HEK293 (cell line): ENCODE measurements around the gene SAMD9.

Experiments
- GLI4 ChIP-seq: fragments of 450-650 bp; formaldehyde crosslinking; IDR thresholded peaks from 2 replicates; pipeline ENCODE4 v1.5.1; 2016; ENCODE audit warnings: missing biosample characterization, missing genetic modification characterization
- SALL2 ChIP-seq: fragments of 450-650 bp; formaldehyde crosslinking; IDR thresholded peaks from 2 replicates; pipeline ENCODE4 v1.5.0; 2017; ENCODE audit warnings: missing biosample characterization, mild to moderate bottlenecking, missing genetic modification characterization, borderline replicate concordance
- SCRT1 ChIP-seq: fragments of 450-650 bp; formaldehyde crosslinking; IDR thresholded peaks from 2 replicates; pipeline ENCODE4 v1.5.1; 2016; ENCODE audit warnings: missing biosample characterization, missing genetic modification characterization, borderline replicate concordance
- TRIM28 ChIP-seq: IDR thresholded peaks from 2 replicates; pipeline ENCODE4 v1.6.1; 2011; ENCODE audit warnings: low read length, control low read depth, borderline replicate concordance
- ZFP41 ChIP-seq: fragments of 450-650 bp; formaldehyde crosslinking; IDR thresholded peaks from 2 replicates; pipeline ENCODE4 v1.5.1; 2016; ENCODE audit warnings: missing biosample characterization, missing genetic modification characterization, borderline replicate concordance
- ZNF223 ChIP-seq: fragments of 450-650 bp; formaldehyde crosslinking; IDR thresholded peaks from 2 replicates; pipeline ENCODE4 v1.5.1; 2016; ENCODE audit warnings: missing biosample characterization, missing genetic modification characterization
- ZNF311 ChIP-seq: fragments of 450-650 bp; formaldehyde crosslinking; IDR thresholded peaks from 2 replicates; pipeline ENCODE4 v1.5.1; 2017; ENCODE audit warnings: missing biosample characterization, missing genetic modification characterization, borderline replicate concordance
- ZNF335 ChIP-seq: fragments of 450-650 bp; formaldehyde crosslinking; conservative IDR thresholded peaks from 2 replicates; pipeline ENCODE4 v1.5.1; 2016; ENCODE audit warnings: missing biosample characterization, missing genetic modification characterization
- ZNF341 ChIP-seq: fragments of 450-650 bp; formaldehyde crosslinking; IDR thresholded peaks from 2 replicates; pipeline ENCODE4; 2016; ENCODE audit warnings: low read depth, missing biosample characterization, missing genetic modification characterization
- ZNF350 ChIP-seq: fragments of 450-650 bp; formaldehyde crosslinking; IDR thresholded peaks from 2 replicates; pipeline ENCODE4 v1.5.0; 2017; ENCODE audit warnings: missing biosample characterization, mild to moderate bottlenecking, missing genetic modification characterization
- ZNF704 ChIP-seq: fragments of 450-650 bp; formaldehyde crosslinking; IDR thresholded peaks from 2 replicates; pipeline ENCODE4 v1.5.1; 2016; ENCODE audit warnings: missing biosample characterization, missing genetic modification characterization
- ZNF76 ChIP-seq: fragments of 450-650 bp; formaldehyde crosslinking; IDR thresholded peaks from 2 replicates; pipeline ENCODE4; 2016; ENCODE audit warnings: low read depth, missing biosample characterization, missing genetic modification characterization, borderline replicate concordance
- TF ChIP-seq, protein P1 (sequence below): fragments of 450-650 bp; formaldehyde crosslinking; IDR thresholded peaks from 2 replicates; pipeline ENCODE4 v1.5.1; 2016; ENCODE audit warnings: missing biosample characterization, missing genetic modification characterization

GRCh38 chr7:93053209-93053948, 64.4 kb downstream of the SAMD9 start:
- TF ChIP-seq GLI4 (tag by site-specific recombination) (no peak), SALL2 (tag by site-specific recombination) (no peak), ZNF350 (tag by site-specific recombination) (no peak), ZNF76 (no peak), ZNF223 (tag by site-specific recombination) (no peak), ZFP41 (no peak), ZNF335 (no peak), ZNF704 (no peak), SCRT1 (tag by site-specific recombination) (no peak), ZNF311 (no peak), ZNF341 (tag by site-specific recombination) (peak; percentile 64), TRIM28 (no peak)
- TF ChIP-seq, protein P1, sequence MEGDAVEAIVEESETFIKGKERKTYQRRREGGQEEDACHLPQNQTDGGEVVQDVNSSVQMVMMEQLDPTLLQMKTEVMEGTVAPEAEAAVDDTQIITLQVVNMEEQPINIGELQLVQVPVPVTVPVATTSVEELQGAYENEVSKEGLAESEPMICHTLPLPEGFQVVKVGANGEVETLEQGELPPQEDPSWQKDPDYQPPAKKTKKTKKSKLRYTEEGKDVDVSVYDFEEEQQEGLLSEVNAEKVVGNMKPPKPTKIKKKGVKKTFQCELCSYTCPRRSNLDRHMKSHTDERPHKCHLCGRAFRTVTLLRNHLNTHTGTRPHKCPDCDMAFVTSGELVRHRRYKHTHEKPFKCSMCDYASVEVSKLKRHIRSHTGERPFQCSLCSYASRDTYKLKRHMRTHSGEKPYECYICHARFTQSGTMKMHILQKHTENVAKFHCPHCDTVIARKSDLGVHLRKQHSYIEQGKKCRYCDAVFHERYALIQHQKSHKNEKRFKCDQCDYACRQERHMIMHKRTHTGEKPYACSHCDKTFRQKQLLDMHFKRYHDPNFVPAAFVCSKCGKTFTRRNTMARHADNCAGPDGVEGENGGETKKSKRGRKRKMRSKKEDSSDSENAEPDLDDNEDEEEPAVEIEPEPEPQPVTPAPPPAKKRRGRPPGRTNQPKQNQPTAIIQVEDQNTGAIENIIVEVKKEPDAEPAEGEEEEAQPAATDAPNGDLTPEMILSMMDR (tag by site-specific recombination) = no peak
